ENCODE results near the gene SMAD2. TPM values are rescaled to one million over a fixed set of nuclear protein-coding genes. Genes with fewer than 3 reads are reported as not detected.

The SMAD2 gene
- total RNA-seq, 1 experiment from 2014 or later, result 124 TPM

DNA sequence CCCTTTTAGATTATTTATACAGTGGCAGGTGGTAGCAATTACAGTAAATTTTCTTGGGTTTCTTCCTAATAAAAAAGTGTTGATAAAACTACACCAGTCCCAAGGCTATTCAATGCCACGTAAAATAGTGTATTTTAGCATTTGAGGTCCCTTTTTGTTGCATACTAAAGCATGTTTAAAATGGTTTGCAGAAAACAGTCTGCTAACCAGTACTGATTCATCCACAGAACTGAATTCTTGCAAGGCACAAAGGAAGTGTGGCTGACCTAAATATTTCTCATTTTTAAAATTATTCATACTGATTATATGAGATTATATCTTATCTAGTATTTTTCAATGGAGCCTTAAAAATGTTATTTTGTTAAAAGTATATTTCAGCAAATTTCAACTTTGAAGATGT, 98.1 kb downstream of the SMAD2 start:
- no peaks in the 10 kb centered on the region for H3K4me1 ChIP-seq (ENCODE audit: insufficient read depth, low read length, poor library complexity, severe bottlenecking)
- H3K9me3 ChIP-seq (ENCODE audit: low read depth, low read length, poor library complexity, severe bottlenecking), result no peaks in the 10 kb centered on the region
- no peak for DNase-seq (ENCODE audit: low spot score)
- CTCF ChIA-PET, result no interaction called here
- POLR2A ChIA-PET (ENCODE audit: low non-redundant PET), result no interaction called here
- intact Hi-C loops (cut with micrococcal nuclease; ENCODE audit: unreplicated experiment), result no loop called here
- no peak overlapping the region for H3K4me3 ChIP-seq (ENCODE audit: low read depth, low read length, poor library complexity, severe bottlenecking)
- H3K36me3 ChIP-seq (ENCODE audit: insufficient read depth, low read length, poor library complexity, severe bottlenecking), result peaks cover 3% of the 10 kb centered on the region
- TF ChIP-seq, protein P1, sequence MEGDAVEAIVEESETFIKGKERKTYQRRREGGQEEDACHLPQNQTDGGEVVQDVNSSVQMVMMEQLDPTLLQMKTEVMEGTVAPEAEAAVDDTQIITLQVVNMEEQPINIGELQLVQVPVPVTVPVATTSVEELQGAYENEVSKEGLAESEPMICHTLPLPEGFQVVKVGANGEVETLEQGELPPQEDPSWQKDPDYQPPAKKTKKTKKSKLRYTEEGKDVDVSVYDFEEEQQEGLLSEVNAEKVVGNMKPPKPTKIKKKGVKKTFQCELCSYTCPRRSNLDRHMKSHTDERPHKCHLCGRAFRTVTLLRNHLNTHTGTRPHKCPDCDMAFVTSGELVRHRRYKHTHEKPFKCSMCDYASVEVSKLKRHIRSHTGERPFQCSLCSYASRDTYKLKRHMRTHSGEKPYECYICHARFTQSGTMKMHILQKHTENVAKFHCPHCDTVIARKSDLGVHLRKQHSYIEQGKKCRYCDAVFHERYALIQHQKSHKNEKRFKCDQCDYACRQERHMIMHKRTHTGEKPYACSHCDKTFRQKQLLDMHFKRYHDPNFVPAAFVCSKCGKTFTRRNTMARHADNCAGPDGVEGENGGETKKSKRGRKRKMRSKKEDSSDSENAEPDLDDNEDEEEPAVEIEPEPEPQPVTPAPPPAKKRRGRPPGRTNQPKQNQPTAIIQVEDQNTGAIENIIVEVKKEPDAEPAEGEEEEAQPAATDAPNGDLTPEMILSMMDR (conservative IDR thresholded peaks at IDR 0.05; ENCODE audit: low read depth, low read length), result no peak
- no peak for TF ChIP-seq EZH2 (IDR thresholded peaks at IDR 0.05; ENCODE audit: borderline replicate concordance, low read depth, low read length, poor library complexity, severe bottlenecking)
- no peak overlapping the region for H3K27ac ChIP-seq (ENCODE audit: low read depth, low read length, poor library complexity, severe bottlenecking)
- H3K27me3 ChIP-seq (replicated peaks; ENCODE audit: insufficient read depth, low read depth, low read length, poor library complexity), result no peaks in the 10 kb centered on the region
- no TSS peak for BruUV-seq (replicated peaks)

GRCh38 chr18:47831351-47831750, 99.1 kb downstream of the SMAD2 start:
- Histone ChIP-seq H3K27me3 (replicated peaks; ENCODE audit: insufficient read depth, low read depth, low read length, poor library complexity) (no peaks in the 10 kb centered on the region), H3K9me3 (ENCODE audit: low read depth, low read length, poor library complexity, severe bottlenecking) (no peaks in the 10 kb centered on the region), H3K4me1 (ENCODE audit: insufficient read depth, low read length, poor library complexity, severe bottlenecking) (no peaks in the 10 kb centered on the region), H3K36me3 (ENCODE audit: insufficient read depth, low read length, poor library complexity, severe bottlenecking) (peaks cover 3% of the 10 kb centered on the region), H3K27ac (ENCODE audit: low read depth, low read length, poor library complexity, severe bottlenecking) (no peak overlapping the region), H3K4me3 (ENCODE audit: low read depth, low read length, poor library complexity, severe bottlenecking) (no peak overlapping the region)
- CTCF ChIA-PET, result no interaction called here
- intact Hi-C loops (cut with micrococcal nuclease; ENCODE audit: unreplicated experiment), result no loop called here
- DNase-seq (ENCODE audit: low spot score), result no peak
- BruUV-seq (replicated peaks), result no TSS peak
- POLR2A ChIA-PET (ENCODE audit: low non-redundant PET), result no interaction called here
- no peak for TF ChIP-seq EZH2 (IDR thresholded peaks at IDR 0.05; ENCODE audit: borderline replicate concordance, low read depth, low read length, poor library complexity, severe bottlenecking)
- TF ChIP-seq, protein P1 (conservative IDR thresholded peaks at IDR 0.05; ENCODE audit: low read depth, low read length), result no peak

GRCh38 chr18:47830772-47831171, 99.7 kb downstream of the SMAD2 start:
- no peaks in the 10 kb centered on the region for H3K4me1 ChIP-seq (ENCODE audit: insufficient read depth, low read length, poor library complexity, severe bottlenecking)
- H3K4me3 ChIP-seq (ENCODE audit: low read depth, low read length, poor library complexity, severe bottlenecking), result no peak overlapping the region
- ChIA-PET CTCF (no interaction called here), POLR2A (ENCODE audit: low non-redundant PET) (no interaction called here)
- no peak for DNase-seq (ENCODE audit: low spot score)
- no peaks in the 10 kb centered on the region for H3K9me3 ChIP-seq (ENCODE audit: low read depth, low read length, poor library complexity, severe bottlenecking)
- no peaks in the 10 kb centered on the region for H3K27me3 ChIP-seq (replicated peaks; ENCODE audit: insufficient read depth, low read depth, low read length, poor library complexity)
- intact Hi-C loops (cut with micrococcal nuclease; ENCODE audit: unreplicated experiment), result no loop called here
- peaks cover 3% of the 10 kb centered on the region for H3K36me3 ChIP-seq (ENCODE audit: insufficient read depth, low read length, poor library complexity, severe bottlenecking)
- BruUV-seq (replicated peaks), result no TSS peak
- H3K27ac ChIP-seq (ENCODE audit: low read depth, low read length, poor library complexity, severe bottlenecking), result no peak overlapping the region
- no peak for TF ChIP-seq EZH2 (IDR thresholded peaks at IDR 0.05; ENCODE audit: borderline replicate concordance, low read depth, low read length, poor library complexity, severe bottlenecking)
- TF ChIP-seq, protein P1 (conservative IDR thresholded peaks at IDR 0.05; ENCODE audit: low read depth, low read length), result no peak

Measured in A673 (cell line).